Endothelial cell of umbilical vein (primary cell): Measurements from ENCODE around the gene OR5D18. TPM values are rescaled to one million over a fixed set of nuclear protein-coding genes. Genes with fewer than 3 reads are reported as not detected.

Experiments
- BruUV-seq: library from RNA; stranded (reverse); fragments of 400-500 nt; replicated peaks from 2 replicates; lab custom pipeline; 2021; lab: Mats Ljungman, UMichigan
- CTCF ChIA-PET: fragments of 300-600, 350-600 bp; sonication (Branson Sonifier 250); formaldehyde crosslinking; loops from one replicate; lab custom pipeline; 2021; ENCODE audit warnings: antibody characterized with exemption, inconsistent platforms; lab: Charles Lee
- POLR2A ChIA-PET: fragments of 300-600, 350-600 bp; sonication (Branson Sonifier 250); formaldehyde crosslinking; loops from one replicate; lab custom pipeline; 2021; ENCODE audit warnings: antibody characterized with exemption, inconsistent platforms; lab: Charles Lee
- DNase-seq: peaks from one replicate; pipeline ENCODE4 v3.0.0-alpha.2; 2011; ENCODE audit warnings: low read depth, low spot score
- FAIRE-seq: peaks from 2 replicates; lab custom pipeline; 2011; peaks lifted over from hg19 to GRCh38; lab: Jason Lieb, UNC
- H2AFZ ChIP-seq: 2 replicates; pipeline ENCODE4 v1.6.0; 2012; ENCODE audit warnings: low read depth, low read length, control low read depth, inconsistent platforms
- H3K27ac ChIP-seq: 2 replicates; pipeline ENCODE4 v1.5.1; 2011; ENCODE audit warnings: low read depth, mild to moderate bottlenecking, control low read depth, low read length, moderate library complexity; ENCODE audit not compliant: insufficient read depth
- H3K27me3 ChIP-seq, 2 experiments: 2 replicates each; pipeline versions ENCODE4 v1.6.0 to v1.6.1; 2011; ENCODE audit warnings: low read length in 2 of 2, mixed read lengths in 1 of 2; ENCODE audit not compliant: control insufficient read depth in 2 of 2, insufficient read depth in 2 of 2
- H3K36me3 ChIP-seq, 2 experiments: 2 replicates in 1 of 2; 3 replicates in 1 of 2; pipeline ENCODE4 v1.5.1; 2011; ENCODE audit warnings: low read length in 2 of 2, mild to moderate bottlenecking in 1 of 2, moderate library complexity in 1 of 2; ENCODE audit not compliant: control insufficient read depth in 2 of 2, insufficient read depth in 2 of 2; ENCODE audit errors: extremely low read depth in 1 of 2
- H3K4me1 ChIP-seq: 3 replicates; pipeline ENCODE4 v1.5.1; 2011; ENCODE audit warnings: mild to moderate bottlenecking, low read length; ENCODE audit not compliant: control insufficient read depth, insufficient read depth; ENCODE audit errors: extremely low read depth
- H3K4me2 ChIP-seq: 2 replicates; pipeline ENCODE4 v1.6.1; 2011; ENCODE audit warnings: low read length, control low read depth, mixed read lengths; ENCODE audit not compliant: insufficient read depth
- H3K4me3 ChIP-seq, 3 experiments: fragments of 200-600 bp in 1 of 3; sonication (generic), shearing (Covaris generic) in 1 of 3; replicated peaks in 1 of 3; 2 replicates each; pipeline ENCODE4 v1.5.1; 2011 to 2016; ENCODE audit warnings: control low read depth in 3 of 3, low read length in 3 of 3, mild to moderate bottlenecking in 2 of 3, inconsistent platforms in 1 of 3, low read depth in 1 of 3, moderate library complexity in 1 of 3; ENCODE audit not compliant: insufficient read depth in 1 of 3
- H3K79me2 ChIP-seq: 2 replicates; pipeline ENCODE4 v1.6.0; 2012; ENCODE audit warnings: low read length, inconsistent platforms; ENCODE audit not compliant: control insufficient read depth, insufficient read depth
- H3K9ac ChIP-seq: replicated peaks from 2 replicates; pipeline ENCODE3; 2011; ENCODE audit warnings: low read length, control low read depth; ENCODE audit not compliant: insufficient read depth; ENCODE audit errors: extremely low read depth
- H3K9me1 ChIP-seq: replicated peaks from 3 replicates; pipeline ENCODE4 v1.6.0; 2011; ENCODE audit warnings: mild to moderate bottlenecking, low read length; ENCODE audit not compliant: control insufficient read depth, insufficient read depth; ENCODE audit errors: extremely low read depth
- H3K9me3 ChIP-seq: replicated peaks from 2 replicates; pipeline ENCODE4 v1.5.1; 2012; ENCODE audit warnings: low read length, inconsistent platforms; ENCODE audit not compliant: control insufficient read depth, insufficient read depth
- H4K20me1 ChIP-seq: replicated peaks from 2 replicates; pipeline ENCODE3; 2011; ENCODE audit warnings: mild to moderate bottlenecking, low read length; ENCODE audit not compliant: control insufficient read depth, insufficient read depth; ENCODE audit errors: extremely low read depth
- CTCF ChIP-seq, 2 donors: IDR thresholded peaks; 1 replicate in 1 of 2; 2 replicates in 1 of 2; pipeline ENCODE4 v1.5.1; 2011; ENCODE audit warnings: low read length in 2 of 2, mild to moderate bottlenecking in 2 of 2, moderate library complexity in 2 of 2, control low read depth in 1 of 2, inconsistent platforms in 1 of 2, low read depth in 1 of 2; ENCODE audit not compliant: insufficient read depth in 1 of 2; ENCODE audit errors: extremely low read depth in 1 of 2
- EZH2 ChIP-seq: IDR thresholded peaks from 2 replicates; pipeline ENCODE4 v1.6.1; 2012; ENCODE audit warnings: borderline replicate concordance, low read depth, mild to moderate bottlenecking, moderate library complexity, low read length, inconsistent platforms; ENCODE audit not compliant: severe bottlenecking
- FOS ChIP-seq: IDR thresholded peaks from 2 replicates; pipeline ENCODE4 v1.6.1; 2011; ENCODE audit warnings: mild to moderate bottlenecking, low read length, moderate library complexity, borderline replicate concordance; ENCODE audit not compliant: insufficient read depth
- GATA2 ChIP-seq: IDR thresholded peaks from 2 replicates; pipeline ENCODE4 v1.7.0; 2011; ENCODE audit warnings: low read depth, mild to moderate bottlenecking, moderate library complexity, mixed read lengths, low read length; ENCODE audit not compliant: insufficient read length, insufficient read depth
- JUN ChIP-seq: IDR thresholded peaks from 2 replicates; pipeline ENCODE4 v1.6.1; 2011; ENCODE audit warnings: borderline replicate concordance, low read depth; ENCODE audit not compliant: insufficient read length, insufficient read depth
- MAX ChIP-seq: IDR thresholded peaks from 2 replicates; pipeline ENCODE4 v1.6.1; 2011; ENCODE audit not compliant: insufficient read depth, insufficient read length
- MYC ChIP-seq: IDR thresholded peaks from one replicate; pipeline ENCODE4 v1.6.1; 2011; ENCODE audit warnings: mild to moderate bottlenecking, low read depth, low read length
- POLR2A ChIP-seq: IDR thresholded peaks from 2 replicates; pipeline ENCODE4 v1.6.1; 2012; ENCODE audit warnings: low read depth, mild to moderate bottlenecking, control low read depth, low read length
- POLR2AphosphoS5 ChIP-seq: IDR thresholded peaks from 2 replicates; pipeline ENCODE4 v1.6.1; 2012; ENCODE audit warnings: low read depth, mild to moderate bottlenecking, control low read depth, low read length, moderate library complexity; ENCODE audit not compliant: insufficient read depth
- dilution Hi-C: fragments of 300-500 bp; cut with MboI; formaldehyde crosslinking; loops from one replicate; pipeline ENCODE4 v1.15.0; 2019; ENCODE audit warnings: low sequenced_read_pairs; ENCODE audit not compliant: extremely low pct_ligation_motif_present
- intact Hi-C: fragments of 100-400 bp; cut with micrococcal nuclease; formaldehyde crosslinking; loops from one replicate; pipeline ENCODE4 v1.10.0; 2022
- polyA plus RNA-seq, 4 experiments: library from polyadenylated mRNA; depleted of rRNA in 3 of 4; stranded (reverse) in 3 of 4; unstranded in 1 of 4; fragments of >200 nt; gene quantifications; 2 replicates each; pipeline versions ENCODE4 v1.2.1 to v1.2.3, GENCODE V29; 2011 to 2012; ENCODE audit warnings: missing spikeins in 1 of 4
- total RNA-seq: library from RNA; stranded (reverse); gene quantifications from 2 replicates; pipeline ENCODE4 v1.2.3, GENCODE V29; 2021

OR5D18 gene
- total and polyA plus RNA-seq, 2 donors (not counting 3 experiments of a cell fraction or from before 2014, with no cell fraction given), result not detected

GRCh38 chr11:55826919-55827318 lies 7.5 kb downstream of the OR5D18 start, which contains the start of gene OR5L2:
TSS of gene OR5L2 (plus strand) at chr11:55827219. CDS start at chr11:55827219, 0 bp downstream.
- no peaks in the 10 kb centered on the region for H3K79me2 ChIP-seq
- H3K9ac ChIP-seq, result no peak within 1 kb of the TSS
- no peaks in the 10 kb centered on the region for H3K9me1 ChIP-seq
- H3K27ac ChIP-seq, result no peak within 1 kb of the TSS
- dilution Hi-C loops, result no loop called here
- H3K27me3 ChIP-seq, result no peaks in the 10 kb centered on the region
- H3K4me1 ChIP-seq, result no peaks in the 10 kb centered on the region
- no peak within 1 kb of the TSS for H3K4me3 ChIP-seq
- POLR2A ChIA-PET, result no interaction called here
- BruUV-seq, result no TSS peak
- CTCF ChIA-PET, result no interaction called here
- H2AFZ ChIP-seq, result no peak within 1 kb of the TSS
- H3K9me3 ChIP-seq, result peaks cover 7% of the 10 kb centered on the region
- FAIRE-seq, result no peak
- intact Hi-C loops, result no loop called here
- no peak for TF ChIP-seq CTCF (IDR thresholded peaks at IDR 0.05; ENCODE audit: extremely low read depth in 1 of 2, insufficient read depth in 1 of 2, low read depth in 1 of 2, low read length in 2 of 2)
- no peak for TF ChIP-seq MYC
- no peak for TF ChIP-seq POLR2A
- no peak for TF ChIP-seq FOS
- TF ChIP-seq MAX, result no peak
- TF ChIP-seq EZH2, result no peak
- TF ChIP-seq JUN, result no peak
- TF ChIP-seq POLR2AphosphoS5, result no peak
- no peak for TF ChIP-seq GATA2
- H3K4me2 ChIP-seq, result no peak within 1 kb of the TSS
- DNase-seq, result no peak
- H3K36me3 ChIP-seq, result no peaks in the 10 kb centered on the region
- H4K20me1 ChIP-seq, result no peaks in the 10 kb centered on the region
